ENCODE data around the gene ILK. TPM values are rescaled to one million over a fixed set of nuclear protein-coding genes. Genes with fewer than 3 reads are reported as not detected.

Gene ILK
- total RNA-seq, 4 donors from 2014 or later: 59.8 to 83.8 (median 71.5) TPM

- Histone ChIP-seq H3K9me3 (no peaks in the 10 kb centered on the region), H3K36me3 (no peaks in the 10 kb centered on the region), H3K27me3 (no peaks in the 10 kb centered on the region), H3K4me1 (no peaks in the 10 kb centered on the region), H3K27ac (no peak overlapping the region), H3K4me3 (no peak overlapping the region)
- WGBS: 92% methylated on average over 12 of the region's 14 CpGs
- no peak for TF ChIP-seq POLR2A (IDR thresholded peaks at IDR 0.05)
- TF ChIP-seq EP300 (IDR thresholded peaks at IDR 0.05): no peak
- TF ChIP-seq CTCF (IDR thresholded peaks at IDR 0.05): no peak
- no peak for TF ChIP-seq POLR2AphosphoS5 (IDR thresholded peaks at IDR 0.05)
- DNase-seq (ENCODE audit: low spot score in 2 of 2): no peak
Observed at GRCh38 chr11:6557761-6558674, 45.6 kb upstream of the ILK start.

- no peaks in the 10 kb centered on the region for H3K27me3 ChIP-seq
- no peak overlapping the region for H3K4me3 ChIP-seq
- no peaks in the 10 kb centered on the region for H3K9me3 ChIP-seq
- H3K4me1 ChIP-seq: no peaks in the 10 kb centered on the region
- no peak for DNase-seq (ENCODE audit: low spot score in 2 of 2)
- H3K36me3 ChIP-seq: peaks cover 7% of the 10 kb centered on the region
- TF ChIP-seq CTCF (IDR thresholded peaks at IDR 0.05) (no peak), POLR2AphosphoS5 (IDR thresholded peaks at IDR 0.05) (no peak), EP300 (IDR thresholded peaks at IDR 0.05) (no peak), POLR2A (IDR thresholded peaks at IDR 0.05) (no peak)
- H3K27ac ChIP-seq: no peak overlapping the region
- 100% methylated on average over 1 of the region's 1 CpG for WGBS
Observed at GRCh38 chr11:6559369-6559768, 44.2 kb upstream of the ILK start.

- H3K36me3 ChIP-seq: peaks cover 10% of the 10 kb centered on the region
- no peak overlapping the region for H3K27ac ChIP-seq
Observed at GRCh38 chr11:6561288-6561687, 42.3 kb upstream of the ILK start.

GRCh38 chr11:6563121-6563619 lies 40.4 kb upstream of the ILK start:
- no peak for TF ChIP-seq EP300 (IDR thresholded peaks at IDR 0.05)
- TF ChIP-seq POLR2AphosphoS5 (IDR thresholded peaks at IDR 0.05): no peak
- TF ChIP-seq POLR2A (IDR thresholded peaks at IDR 0.05): no peak
- TF ChIP-seq CTCF (IDR thresholded peaks at IDR 0.05): no peak
- no peak overlapping the region for H3K4me3 ChIP-seq
- H3K27me3 ChIP-seq: no peaks in the 10 kb centered on the region
- no peak overlapping the region for H3K27ac ChIP-seq
- 98% methylated on average over 4 of the region's 4 CpGs for WGBS
- no peaks in the 10 kb centered on the region for H3K9me3 ChIP-seq
- no peak for DNase-seq (ENCODE audit: low spot score in 2 of 2)
- peaks cover 1% of the 10 kb centered on the region for H3K4me1 ChIP-seq
- H3K36me3 ChIP-seq: peaks cover 10% of the 10 kb centered on the region

More at GRCh38 chr11:6561288-6561687, 42.3 kb upstream of the ILK start:
- Histone ChIP-seq H3K9me3 (no peaks in the 10 kb centered on the region), H3K4me1 (no peaks in the 10 kb centered on the region), H3K27me3 (no peaks in the 10 kb centered on the region), H3K4me3 (no peak overlapping the region)
- WGBS: 93% methylated on average over 3 of the region's 3 CpGs
- DNase-seq (ENCODE audit: low spot score in 2 of 2): no peak
- no peak for TF ChIP-seq CTCF (IDR thresholded peaks at IDR 0.05)
- TF ChIP-seq POLR2A (IDR thresholded peaks at IDR 0.05): no peak
- no peak for TF ChIP-seq EP300 (IDR thresholded peaks at IDR 0.05)
- TF ChIP-seq POLR2AphosphoS5 (IDR thresholded peaks at IDR 0.05): no peak

- Histone ChIP-seq H3K4me1 (peaks cover 6% of the 10 kb centered on the region), H3K36me3 (peaks cover 10% of the 10 kb centered on the region), H3K9me3 (no peaks in the 10 kb centered on the region), H3K4me3 (no peak overlapping the region), H3K27me3 (no peaks in the 10 kb centered on the region), H3K27ac (no peak overlapping the region)
- no peak for DNase-seq (ENCODE audit: low spot score in 2 of 2)
- WGBS: 100% methylated on average over 4 of the region's 10 CpGs
- TF ChIP-seq EP300 (IDR thresholded peaks at IDR 0.05): no peak
- TF ChIP-seq POLR2AphosphoS5 (IDR thresholded peaks at IDR 0.05): no peak
- no peak for TF ChIP-seq POLR2A (IDR thresholded peaks at IDR 0.05)
- TF ChIP-seq CTCF (IDR thresholded peaks at IDR 0.05): no peak
Observed at GRCh38 chr11:6563667-6564066, 39.9 kb upstream of the ILK start.

All from suprapubic skin (tissue), 4 donors.